Stimulated activated naive CD8-positive, alpha-beta T cell treated with anti-CD3 and anti-CD28 coated beads, Interleukin-15, Interleukin-2, amounts not matched to agents 100 ng/mL and 50 ng/mL, for 24 hours (primary cell): Measurements from ENCODE around the gene ARHGEF38.
"Not testable (repeated sequence)": the region's sequence is repeated elsewhere in the genome, so short reads cannot be mapped to it uniquely, and the experiment has no call there.

Experiments used
- H3K27ac Mint-ChIP-seq: one replicate; pipeline ENCODE4 v1.8.0; 2021; ENCODE audit warnings: mild to moderate bottlenecking, mixed read lengths
- H3K27me3 Mint-ChIP-seq: one replicate; pipeline ENCODE4 v1.8.0; 2021; ENCODE audit warnings: mixed read lengths
- H3K36me3 Mint-ChIP-seq: one replicate; pipeline ENCODE4 v1.8.0; 2021; ENCODE audit warnings: low read depth, mixed read lengths
- H3K4me1 Mint-ChIP-seq: one replicate; pipeline ENCODE4 v1.8.0; 2021; ENCODE audit warnings: low read depth, mixed read lengths
- H3K4me3 Mint-ChIP-seq: one replicate; pipeline ENCODE4 v1.8.0; 2021; ENCODE audit warnings: mild to moderate bottlenecking, mixed read lengths
- H3K9me3 Mint-ChIP-seq: one replicate; pipeline ENCODE4 v1.8.0; 2021; ENCODE audit warnings: mixed read lengths

The ARHGEF38 gene

GRCh38 chr4:105715692-105716278 lies 163.4 kb downstream of the ARHGEF38 start:
- H3K4me3 Mint-ChIP-seq: no peak overlapping the region
- H3K4me1 Mint-ChIP-seq: peaks cover 5% of the 10 kb centered on the region
- H3K27me3 Mint-ChIP-seq: no peaks in the 10 kb centered on the region
- H3K27ac Mint-ChIP-seq: no peak overlapping the region
- peaks cover 8% of the 10 kb centered on the region for H3K36me3 Mint-ChIP-seq
- H3K9me3 Mint-ChIP-seq: no peaks in the 10 kb centered on the region

- Mint-ChIP-seq H3K27ac (no peak overlapping the region), H3K36me3 (peaks cover 24% of the 10 kb centered on the region)
These were observed 166.8 kb downstream of the ARHGEF38 start for GRCh38 chr4:105719204-105719603.

GRCh38 chr4:105725623-105726022 lies 173.2 kb downstream of the ARHGEF38 start:
- peaks cover 4% of the 10 kb centered on the region for H3K9me3 Mint-ChIP-seq
- no peaks in the 10 kb centered on the region for H3K27me3 Mint-ChIP-seq
- H3K4me3 Mint-ChIP-seq: no peak overlapping the region
- no peaks in the 10 kb centered on the region for H3K4me1 Mint-ChIP-seq
- H3K27ac Mint-ChIP-seq: no peak overlapping the region
- H3K36me3 Mint-ChIP-seq: peaks cover 53% of the 10 kb centered on the region

More at GRCh38 chr4:105719204-105719603, 166.8 kb downstream of the ARHGEF38 start:
- no peak overlapping the region for H3K4me3 Mint-ChIP-seq
- no peaks in the 10 kb centered on the region for H3K9me3 Mint-ChIP-seq
- peaks cover under 1% of the 10 kb centered on the region for H3K4me1 Mint-ChIP-seq
- no peaks in the 10 kb centered on the region for H3K27me3 Mint-ChIP-seq

- H3K36me3 Mint-ChIP-seq: peaks cover 69% of the 10 kb centered on the region
- not testable (repeated sequence) for H3K9me3 Mint-ChIP-seq, H3K27ac Mint-ChIP-seq, H3K27me3 Mint-ChIP-seq, H3K4me1 Mint-ChIP-seq, H3K4me3 Mint-ChIP-seq
These were observed 177.5 kb downstream of the ARHGEF38 start for GRCh38 chr4:105729895-105730294.
